Hepatocyte (in vitro differentiated cells): ENCODE data around the gene COL20A1.

Source experiments
- EZH2phosphoT487 ChIP-seq: fragments of 200-600 bp; sonication (generic); IDR thresholded peaks from one replicate; pipeline ENCODE4 v1.6.1; 2018; ENCODE audit warnings: antibody characterized with exemption, mild to moderate bottlenecking, low read depth, moderate library complexity; ENCODE audit not compliant: unreplicated experiment, severe bottlenecking
- TF ChIP-seq, protein P1 (sequence below): fragments of 200-600 bp; sonication (generic); IDR thresholded peaks from 2 replicates; pipeline ENCODE4 v1.5.1; 2016; ENCODE audit warnings: antibody characterized with exemption, mild to moderate bottlenecking; ENCODE audit not compliant: poor library complexity

DNA sequence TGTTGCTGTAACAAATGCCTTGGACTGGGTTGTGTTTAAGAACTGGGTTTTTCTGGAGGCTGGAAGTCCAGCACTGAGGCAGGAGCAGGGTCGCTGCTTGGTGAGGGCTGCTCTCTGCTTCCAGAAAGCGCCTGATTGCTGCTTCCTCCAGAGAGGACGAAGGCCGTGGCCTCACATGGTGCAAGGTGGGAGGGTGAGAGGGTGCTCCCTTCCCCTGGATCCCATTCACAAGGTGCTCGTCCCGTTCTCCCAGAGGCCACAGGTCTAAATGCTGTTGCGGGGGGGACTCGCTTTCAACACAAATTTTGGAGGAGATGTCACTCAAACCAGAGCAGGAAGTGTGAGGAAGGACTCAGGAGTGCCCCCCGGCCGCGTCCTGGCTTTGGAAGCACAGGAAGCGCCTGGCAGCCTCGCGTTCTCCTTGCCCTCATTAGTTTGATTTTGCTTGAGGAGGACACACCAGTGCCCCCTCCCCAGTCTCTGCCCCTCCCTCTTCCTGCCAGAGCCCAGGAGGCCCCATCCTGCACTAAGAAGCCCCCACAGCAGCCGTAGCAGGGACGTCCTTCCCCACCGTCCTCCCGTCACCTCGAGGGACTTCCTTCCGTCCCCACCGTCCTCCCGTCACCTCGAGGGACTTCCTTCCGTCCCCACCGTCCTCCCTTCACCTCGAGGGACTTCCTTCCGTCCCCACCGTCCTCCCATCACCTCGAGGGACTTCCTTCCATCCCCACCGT lies 31.0 kb upstream of the COL20A1 start:
- TF ChIP-seq, protein P1, sequence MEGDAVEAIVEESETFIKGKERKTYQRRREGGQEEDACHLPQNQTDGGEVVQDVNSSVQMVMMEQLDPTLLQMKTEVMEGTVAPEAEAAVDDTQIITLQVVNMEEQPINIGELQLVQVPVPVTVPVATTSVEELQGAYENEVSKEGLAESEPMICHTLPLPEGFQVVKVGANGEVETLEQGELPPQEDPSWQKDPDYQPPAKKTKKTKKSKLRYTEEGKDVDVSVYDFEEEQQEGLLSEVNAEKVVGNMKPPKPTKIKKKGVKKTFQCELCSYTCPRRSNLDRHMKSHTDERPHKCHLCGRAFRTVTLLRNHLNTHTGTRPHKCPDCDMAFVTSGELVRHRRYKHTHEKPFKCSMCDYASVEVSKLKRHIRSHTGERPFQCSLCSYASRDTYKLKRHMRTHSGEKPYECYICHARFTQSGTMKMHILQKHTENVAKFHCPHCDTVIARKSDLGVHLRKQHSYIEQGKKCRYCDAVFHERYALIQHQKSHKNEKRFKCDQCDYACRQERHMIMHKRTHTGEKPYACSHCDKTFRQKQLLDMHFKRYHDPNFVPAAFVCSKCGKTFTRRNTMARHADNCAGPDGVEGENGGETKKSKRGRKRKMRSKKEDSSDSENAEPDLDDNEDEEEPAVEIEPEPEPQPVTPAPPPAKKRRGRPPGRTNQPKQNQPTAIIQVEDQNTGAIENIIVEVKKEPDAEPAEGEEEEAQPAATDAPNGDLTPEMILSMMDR, result no peak
- TF ChIP-seq EZH2phosphoT487, result no peak
